Gastrocnemius medialis (tissue), 4 donors: ENCODE results near the gene PTPRR.

Source experiments
- CTCF ChIP-seq, 5 experiments: fragments of 450-650 bp in 3 of 5; fragments of 200-600 bp in 2 of 5; sonication (generic) in 2 of 5; IDR thresholded peaks in 4 of 5; conservative IDR thresholded peaks in 1 of 5; 1 replicate in 4 of 5; 2 replicates in 1 of 5; pipeline ENCODE4 v1.5.1; 2016 to 2019; ENCODE audit warnings: antibody characterized with exemption in 5 of 5, mild to moderate bottlenecking in 3 of 5, moderate library complexity in 3 of 5
- POLR2A ChIP-seq, 2 donors: fragments of 450-650 bp; IDR thresholded peaks; one replicate each; pipeline ENCODE4 v1.6.1; 2017; ENCODE audit warnings: antibody characterized with exemption in 2 of 2, mild to moderate bottlenecking in 2 of 2, moderate library complexity in 2 of 2

GRCh38 chr12:70925539-70925938, 5.0 kb upstream of the PTPRR start:
- TF ChIP-seq CTCF (IDR thresholded peaks at IDR 0.05 in 4 of 5, conservative IDR thresholded peaks at IDR 0.05 in 1 of 5) (no peak), POLR2A (IDR thresholded peaks at IDR 0.05) (no peak)
